ENCODE data around the gene SMOC1. TPM values are rescaled to one million over a fixed set of nuclear protein-coding genes. Genes with fewer than 3 reads are reported as not detected.

SMOC1 gene
- polyA plus RNA-seq, 3 donors = not detected

GRCh38 chr14:69989622-69990021 is 110.4 kb downstream of the SMOC1 start:
- Mint-ChIP-seq H3K36me3 (no peaks in the 10 kb centered on the region), H3K27me3 (ENCODE audit: low read depth in 3 of 3) (peaks cover 9 to 27% (median 17%) of the 10 kb centered on the region in 3 donors), H3K4me1 (no peaks in the 10 kb centered on the region), H3K4me3 (no peak overlapping the region), H3K27ac (peak overlapping the region in 1 of 7 donors; percentile 31), H3K9me3 (peaks cover 0 to 4% (median 0%) of the 10 kb centered on the region in 7 donors)
- Histone ChIP-seq H2AFZ (ENCODE audit: insufficient read depth, low read depth, low read length, poor library complexity, severe bottlenecking) (no peak overlapping the region), H3K27me3 (ENCODE audit: control insufficient read depth in 2 of 2, insufficient read depth in 2 of 2, low read length in 2 of 2) (peaks cover 0 to 2% of the 10 kb centered on the region in 2 donors), H3K4me3 (replicated peaks in 1 of 3; ENCODE audit: low read depth in 2 of 3, low read length in 3 of 3) (no peak overlapping the region), H3K9ac (ENCODE audit: insufficient read depth, low read length, poor library complexity, severe bottlenecking) (no peak overlapping the region), H4K20me1 (ENCODE audit: insufficient read depth, low read length) (no peaks in the 10 kb centered on the region), H3K9me3 (replicated peaks in 1 of 2; ENCODE audit: control insufficient read depth in 1 of 2, insufficient read depth in 1 of 2, low read length in 2 of 2) (no peaks in the 10 kb centered on the region), H3K4me1 (ENCODE audit: control insufficient read depth in 1 of 2, insufficient read depth in 2 of 2, low read length in 2 of 2) (no peaks in the 10 kb centered on the region), H3K4me2 (replicated peaks; ENCODE audit: extremely low read depth, low read length, poor library complexity, severe bottlenecking) (no peak overlapping the region), H3K79me2 (ENCODE audit: insufficient read depth, low read length) (no peaks in the 10 kb centered on the region), H3K36me3 (replicated peaks in 1 of 2; ENCODE audit: control insufficient read depth in 1 of 2, insufficient read depth in 2 of 2, low read length in 2 of 2) (no peaks in the 10 kb centered on the region), H3K27ac (ENCODE audit: low read depth in 1 of 2, low read length in 2 of 2) (no peak overlapping the region)
- no peak for DNase-seq
- TF ChIP-seq, protein P1, sequence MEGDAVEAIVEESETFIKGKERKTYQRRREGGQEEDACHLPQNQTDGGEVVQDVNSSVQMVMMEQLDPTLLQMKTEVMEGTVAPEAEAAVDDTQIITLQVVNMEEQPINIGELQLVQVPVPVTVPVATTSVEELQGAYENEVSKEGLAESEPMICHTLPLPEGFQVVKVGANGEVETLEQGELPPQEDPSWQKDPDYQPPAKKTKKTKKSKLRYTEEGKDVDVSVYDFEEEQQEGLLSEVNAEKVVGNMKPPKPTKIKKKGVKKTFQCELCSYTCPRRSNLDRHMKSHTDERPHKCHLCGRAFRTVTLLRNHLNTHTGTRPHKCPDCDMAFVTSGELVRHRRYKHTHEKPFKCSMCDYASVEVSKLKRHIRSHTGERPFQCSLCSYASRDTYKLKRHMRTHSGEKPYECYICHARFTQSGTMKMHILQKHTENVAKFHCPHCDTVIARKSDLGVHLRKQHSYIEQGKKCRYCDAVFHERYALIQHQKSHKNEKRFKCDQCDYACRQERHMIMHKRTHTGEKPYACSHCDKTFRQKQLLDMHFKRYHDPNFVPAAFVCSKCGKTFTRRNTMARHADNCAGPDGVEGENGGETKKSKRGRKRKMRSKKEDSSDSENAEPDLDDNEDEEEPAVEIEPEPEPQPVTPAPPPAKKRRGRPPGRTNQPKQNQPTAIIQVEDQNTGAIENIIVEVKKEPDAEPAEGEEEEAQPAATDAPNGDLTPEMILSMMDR (IDR thresholded peaks at IDR 0.05) = no peak
- intact Hi-C loops (cut with micrococcal nuclease) = no loop called here
- 90% methylated on average over 2 of the region's 3 CpGs for WGBS (ENCODE audit: insufficient coverage)

DNA sequence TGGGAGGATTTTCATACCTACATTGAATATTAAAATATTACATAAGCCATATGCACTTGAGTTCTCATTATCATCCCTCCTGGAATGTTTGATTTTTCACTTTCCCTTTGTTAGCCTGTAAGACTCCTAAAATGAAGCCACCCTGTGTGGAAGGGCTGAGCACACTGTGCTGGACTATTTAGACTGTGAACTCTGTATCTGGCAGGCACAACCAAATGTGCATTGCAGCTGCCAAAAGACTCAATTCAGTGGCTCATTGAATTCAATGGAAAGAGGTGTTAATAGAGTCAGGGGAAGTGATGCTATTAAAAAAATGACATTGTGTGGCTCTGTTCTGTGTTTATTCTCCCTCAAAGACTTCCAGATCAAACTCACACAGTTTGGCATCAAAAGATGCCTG is 111.1 kb downstream of the SMOC1 start:
- H3K27ac ChIP-seq (ENCODE audit: low read depth in 1 of 2, low read length in 2 of 2) = no peak overlapping the region
- H4K20me1 ChIP-seq (ENCODE audit: insufficient read depth, low read length) = no peaks in the 10 kb centered on the region
- H3K4me2 ChIP-seq (replicated peaks; ENCODE audit: extremely low read depth, low read length, poor library complexity, severe bottlenecking) = no peak overlapping the region
- no peak overlapping the region for H3K9ac ChIP-seq (ENCODE audit: insufficient read depth, low read length, poor library complexity, severe bottlenecking)
- TF ChIP-seq, protein P1 (IDR thresholded peaks at IDR 0.05) = no peak
- Mint-ChIP-seq H3K36me3 (no peaks in the 10 kb centered on the region), H3K9me3 (peaks cover 0 to 4% (median 0%) of the 10 kb centered on the region in 7 donors), H3K4me3 (no peak overlapping the region), H3K4me1 (no peaks in the 10 kb centered on the region), H3K27ac (no peak overlapping the region), H3K27me3 (ENCODE audit: low read depth in 3 of 3) (peaks cover 9 to 27% (median 11%) of the 10 kb centered on the region in 3 donors)
- no peaks in the 10 kb centered on the region for H3K79me2 ChIP-seq (ENCODE audit: insufficient read depth, low read length)
- no peaks in the 10 kb centered on the region for H3K36me3 ChIP-seq (replicated peaks in 1 of 2; ENCODE audit: control insufficient read depth in 1 of 2, insufficient read depth in 2 of 2, low read length in 2 of 2)
- no peaks in the 10 kb centered on the region for H3K9me3 ChIP-seq (replicated peaks in 1 of 2; ENCODE audit: control insufficient read depth in 1 of 2, insufficient read depth in 1 of 2, low read length in 2 of 2)
- H2AFZ ChIP-seq (ENCODE audit: insufficient read depth, low read depth, low read length, poor library complexity, severe bottlenecking) = no peak overlapping the region
- peaks cover 0 to 2% of the 10 kb centered on the region in 2 donors for H3K27me3 ChIP-seq (ENCODE audit: control insufficient read depth in 2 of 2, insufficient read depth in 2 of 2, low read length in 2 of 2)
- no peak overlapping the region for H3K4me3 ChIP-seq (replicated peaks in 1 of 3; ENCODE audit: low read depth in 2 of 3, low read length in 3 of 3)
- intact Hi-C loops (cut with micrococcal nuclease) = no loop called here
- DNase-seq = no peak
- no peaks in the 10 kb centered on the region for H3K4me1 ChIP-seq (ENCODE audit: control insufficient read depth in 1 of 2, insufficient read depth in 2 of 2, low read length in 2 of 2)
